Left cardiac atrium (tissue), 4 donors: ENCODE data around the gene SEC24C. TPM values are rescaled to one million over a fixed set of nuclear protein-coding genes. Genes with fewer than 3 reads are reported as not detected.
"Not testable (repeated sequence)": the region's sequence is repeated elsewhere in the genome, so short reads cannot be mapped to it uniquely, and the experiment has no call there.

Experiments
- ATAC-seq, 2 donors: fragments of 200-7000 bp; cut with Tn5 transposase; one replicate each; pipeline ENCODE4 v1.9.1; 2020; ENCODE audit warnings: mild to moderate bottlenecking in 2 of 2, moderate library complexity in 2 of 2
- DNase-seq: peaks from one replicate; pipeline ENCODE4 v3.0.0-alpha.2; 2020
- intact Hi-C, 2 donors: fragments of 100-400 bp; cut with DNase I; formaldehyde crosslinking; loops; one replicate each; pipeline versions ENCODE4 v1.14.1 to v1.15.1; 2022 to 2023
- long read RNA-seq: library from polyadenylated mRNA; unstranded; transcript quantifications from one replicate; pipeline ENCODE4 v2.0.0, GENCODE V29; 2021
- total RNA-seq, 2 donors: library from RNA; stranded (reverse); fragmentation: NEBNext Ultra II Directional; extraction: Animal tissue kit (Norgen Biotek cat#: 25700); gene quantifications; one replicate each; pipeline ENCODE4 v1.2.1, GENCODE V29; 2021
- donor health status: DM: no; HTN: yes; CAD: no.
- donor health status: DM: no; HTN: yes; CAD: no; lungs with severe emphysema.
- donor health status: DM: yes; HTN: yes; CAD: no.
- donor health status: Dilated cardiomyopathy.

Gene SEC24C
- 10 to 100 TPM; 42.9 to 52.6 TPM for total RNA-seq
- long read RNA-seq, full-length matches to known transcripts = 2 of 55 reads
- long read RNA-seq, partial matches to known transcripts = 40 of 55 reads
- long read RNA-seq, other reads (novel, unspliced or antisense) = 13 of 55 reads

GRCh38 chr10:73743905-73744663 is at the start of gene SEC24C:
TSS of gene SEC24C (plus strand) at chr10:73744372. CDS start at chr10:73746833, 2,461 bp downstream.
- DNase-seq (peak; percentile 97), ATAC-seq (peak; percentile 95 to 98)
- intact Hi-C loops = loop anchor here in 1 of 2 donors (10.0 kb wide), 1 partner anchor 89 kb away; the partner anchor contains the start of gene SYNPO2L

- ATAC-seq, DNase-seq, intact Hi-C loops: not testable (repeated sequence)
These were observed 48.9 kb upstream of the SEC24C start for GRCh38 chr10:73695302-73695701.

GRCh38 chr10:73697675-73698159 is 46.5 kb upstream of the SEC24C start, which contains the start of gene AGAP5:
TSS of gene AGAP5 (minus strand) at chr10:73698109. CDS start at chr10:73697755, 354 bp downstream.
- intact Hi-C loops, DNase-seq, ATAC-seq: not testable (repeated sequence)

DNA sequence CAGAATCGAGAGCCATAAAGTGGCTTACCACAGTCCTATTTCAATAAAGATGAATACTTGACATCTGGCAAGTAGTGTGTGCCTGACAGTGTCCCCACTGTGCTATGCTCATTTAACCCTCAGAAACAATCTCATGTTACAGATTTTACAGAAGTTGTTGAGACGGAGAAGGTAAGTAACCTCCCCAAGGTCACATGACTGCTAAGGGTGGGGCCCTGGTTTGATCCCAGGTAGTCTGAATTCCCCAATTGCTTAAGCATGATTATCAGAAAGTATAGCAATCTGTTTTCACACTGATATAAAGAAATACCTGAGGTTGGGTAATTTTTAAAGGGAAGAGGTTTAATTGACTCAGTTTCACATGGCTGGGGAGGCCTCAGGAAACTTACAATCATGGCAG is 45.4 kb upstream of the SEC24C start:
- DNase-seq, intact Hi-C loops, ATAC-seq: not testable (repeated sequence)

DNA sequence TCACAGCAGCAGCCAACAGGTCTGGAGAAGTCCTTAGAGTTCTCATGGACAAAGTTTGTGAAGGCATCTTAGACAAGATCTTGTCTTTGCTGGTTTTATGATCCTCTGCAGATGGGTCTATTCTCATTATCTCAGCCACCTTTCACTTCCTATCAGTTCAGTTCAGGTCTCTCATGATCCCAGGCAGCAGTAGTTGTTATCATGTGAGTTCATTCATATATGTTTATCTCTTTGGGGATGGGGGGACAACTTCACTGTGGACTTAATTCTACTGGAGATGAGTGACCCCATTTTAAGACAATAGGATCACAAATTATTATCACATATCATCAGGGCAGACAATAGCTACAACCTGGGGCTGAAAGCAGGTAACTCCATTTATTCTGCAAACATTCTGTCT is 40.2 kb upstream of the SEC24C start:
- DNase-seq, intact Hi-C loops, ATAC-seq: not testable (repeated sequence)

- intact Hi-C loops, ATAC-seq, DNase-seq: not testable (repeated sequence)
These were observed 38.6 kb upstream of the SEC24C start for GRCh38 chr10:73705506-73706072.

- intact Hi-C loops, ATAC-seq, DNase-seq: not testable (repeated sequence)
These were observed 37.7 kb upstream of the SEC24C start for GRCh38 chr10:73706488-73706887.

GRCh38 chr10:73707628-73708027 is 36.5 kb upstream of the SEC24C start:
- DNase-seq, intact Hi-C loops, ATAC-seq: not testable (repeated sequence)

- ATAC-seq, intact Hi-C loops, DNase-seq: not testable (repeated sequence)
These were observed 36.0 kb upstream of the SEC24C start for GRCh38 chr10:73708122-73708521.

DNA sequence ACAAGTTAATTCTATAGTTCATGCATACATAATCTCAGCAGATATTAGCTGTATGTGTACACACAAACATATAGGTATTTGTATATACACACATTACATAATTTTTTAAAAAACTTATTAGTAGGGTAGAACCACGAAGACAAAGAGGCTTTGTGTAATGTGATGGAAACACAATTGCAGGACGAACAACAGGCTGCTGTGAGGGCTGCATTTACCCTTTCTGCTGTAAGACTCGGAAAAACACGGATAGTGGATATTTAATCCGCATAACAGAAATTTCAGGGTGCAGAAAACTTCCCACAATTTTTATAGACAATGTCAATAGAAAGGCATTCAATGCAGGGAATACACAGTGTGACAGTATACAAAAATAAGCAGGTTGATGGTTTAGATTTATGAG is 32.5 kb upstream of the SEC24C start:
- DNase-seq, ATAC-seq, intact Hi-C loops: not testable (repeated sequence)

DNA sequence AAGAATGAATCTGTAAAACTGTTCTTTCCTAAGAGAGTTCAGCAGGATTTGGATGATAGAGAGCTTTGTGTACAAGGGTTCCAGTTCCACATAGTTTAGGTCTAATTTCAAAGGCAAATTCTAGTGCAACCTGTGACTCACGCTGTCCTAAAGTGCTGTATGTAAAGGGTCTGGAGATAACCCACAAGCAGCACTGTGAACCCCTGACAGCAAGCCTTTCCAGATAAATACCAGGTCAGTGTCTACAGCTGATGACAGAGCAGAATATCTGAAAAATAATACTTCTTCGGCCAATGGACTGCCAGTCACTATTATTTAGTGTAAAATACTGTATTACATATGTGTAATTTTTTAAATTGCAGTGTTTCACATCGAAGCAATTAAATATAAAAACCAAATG is 30.3 kb upstream of the SEC24C start:
- peak in 1 of 2 donors; percentile 34 for ATAC-seq
- intact Hi-C loops, DNase-seq: not testable (repeated sequence)

GRCh38 chr10:73714483-73714882 is 29.7 kb upstream of the SEC24C start:
- ATAC-seq, DNase-seq, intact Hi-C loops: not testable (repeated sequence)

- intact Hi-C loops, DNase-seq, ATAC-seq: not testable (repeated sequence)
These were observed 28.7 kb upstream of the SEC24C start for GRCh38 chr10:73715179-73716156.

DNA sequence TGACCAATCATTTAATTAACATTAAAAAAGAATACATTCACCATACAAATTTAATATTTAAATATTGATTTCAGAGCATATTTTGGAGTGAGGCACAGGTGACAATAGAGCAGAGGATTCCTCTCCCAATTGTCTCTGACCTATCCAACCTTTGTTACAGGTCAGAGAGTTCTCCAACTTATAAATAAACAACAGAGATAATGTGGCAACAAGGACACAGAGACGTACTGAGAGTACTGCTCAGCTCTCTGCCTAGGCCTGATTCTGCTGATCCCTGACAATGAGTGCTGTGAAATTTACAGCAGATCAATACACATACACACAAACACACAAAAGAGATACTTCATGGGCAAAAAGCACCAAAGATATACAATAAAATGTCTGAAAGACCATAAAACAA is 27.9 kb upstream of the SEC24C start:
- intact Hi-C loops = no loop called here
- DNase-seq (no peak), ATAC-seq (no peak)

DNA sequence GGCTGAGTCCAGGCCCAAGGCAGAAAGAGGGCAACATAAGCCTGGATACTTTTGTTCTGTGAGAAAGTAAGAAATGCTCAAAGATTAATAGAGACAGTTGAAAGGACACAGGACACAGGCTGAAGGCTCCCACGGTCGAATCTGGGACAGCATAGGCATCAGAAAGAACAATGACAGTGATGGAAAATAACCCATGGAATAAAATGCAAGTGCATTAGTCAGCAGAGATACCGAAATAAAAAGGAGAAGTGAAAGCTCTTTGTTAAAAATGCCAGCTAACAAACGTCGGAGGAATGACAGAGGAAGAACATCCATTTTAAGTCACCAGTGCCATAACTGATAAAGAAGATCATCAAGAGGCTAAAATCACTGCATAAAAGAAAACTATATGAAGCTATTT is 26.6 kb upstream of the SEC24C start:
- intact Hi-C loops = no loop called here
- DNase-seq (no peak), ATAC-seq (peak in 1 of 2 donors; percentile 36)

DNA sequence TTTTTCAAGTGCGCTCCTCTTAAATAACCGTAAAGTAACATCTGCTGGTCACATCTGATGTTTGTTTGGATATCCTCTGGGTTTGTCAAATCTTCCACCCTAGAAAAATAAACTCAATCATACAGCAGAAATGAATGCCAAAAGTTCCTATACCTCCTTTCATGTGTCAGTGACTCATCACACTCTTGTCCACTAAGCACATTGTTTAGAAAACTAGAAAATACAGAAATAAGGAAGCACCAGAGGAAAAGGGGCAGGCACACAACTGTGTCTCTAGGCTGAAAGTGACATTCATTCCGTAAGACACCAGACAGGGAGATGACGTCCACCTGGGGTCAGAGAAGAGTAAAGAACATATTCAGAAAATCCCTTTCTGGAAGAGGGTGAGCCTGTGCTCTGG is 23.6 kb upstream of the SEC24C start:
- not testable (repeated sequence) for DNase-seq
- intact Hi-C loops = loop anchor here in 1 of 2 donors (10.0 kb wide), 1 partner anchor 196 kb away; no protein-coding TSS in a partner anchor
- ATAC-seq = peak in 1 of 2 donors; percentile 32

DNA sequence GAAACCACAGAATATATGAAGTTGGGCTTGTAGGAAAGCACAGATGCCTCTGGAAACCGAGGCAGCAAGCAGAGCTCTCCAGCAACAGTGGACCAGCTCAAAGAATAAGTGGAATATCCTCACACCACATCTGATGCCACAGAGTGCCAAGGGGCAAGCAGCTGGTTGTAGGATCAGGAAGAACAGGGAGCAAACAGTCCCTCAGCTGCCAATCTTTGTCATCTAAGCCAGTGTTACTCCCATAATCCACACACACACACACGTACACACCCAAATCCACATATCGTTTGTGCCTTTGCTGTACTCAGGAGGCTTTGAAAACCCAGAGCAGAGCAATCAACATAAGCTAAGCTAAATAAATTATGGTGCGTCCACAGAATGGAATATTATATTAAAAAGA is 20.7 kb upstream of the SEC24C start:
- DNase-seq = no peak
- ATAC-seq = no peak
- intact Hi-C loops = loop anchor here in 1 of 2 donors (10.0 kb wide), 1 partner anchor 199 kb away; no protein-coding TSS in a partner anchor

DNA sequence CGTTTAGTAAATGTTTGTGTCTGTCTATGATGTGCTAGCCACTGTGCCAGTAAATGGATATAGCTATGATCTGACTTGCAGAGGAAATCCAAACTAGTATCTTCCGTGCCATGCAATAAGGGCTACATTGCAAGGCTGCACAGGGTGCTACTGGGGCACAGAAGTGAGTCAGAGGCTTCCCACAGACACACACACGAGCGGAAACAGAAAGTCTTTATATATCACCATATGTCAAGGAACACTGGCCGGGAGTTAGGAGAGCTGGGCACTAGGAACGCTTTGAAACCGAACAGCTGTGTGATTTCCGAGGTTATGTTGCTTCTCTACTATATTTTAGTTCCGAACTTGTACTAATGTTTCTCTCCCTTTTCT is 14.4 kb upstream of the SEC24C start:
- peak in 1 of 2 donors; percentile 10 for ATAC-seq
- intact Hi-C loops = loop anchor here in 1 of 2 donors (10.0 kb wide), 1 partner anchor 205 kb away; no protein-coding TSS in a partner anchor
- DNase-seq = not testable (repeated sequence)
